HL-60 (cell line): ENCODE data around the gene CTU1.

Experiments used
- CTCF ChIP-seq: IDR thresholded peaks from one replicate; pipeline ENCODE4 v1.5.1; 2011; ENCODE audit warnings: low read length, control low read depth, inconsistent platforms; ENCODE audit not compliant: insufficient read depth
- GABPA ChIP-seq: IDR thresholded peaks from 2 replicates; pipeline ENCODE4 v1.6.1; 2012; ENCODE audit warnings: low read depth
- POLR2AphosphoS5 ChIP-seq: IDR thresholded peaks from 2 replicates; pipeline ENCODE4 v1.6.1; 2012; ENCODE audit warnings: low read depth
- REST ChIP-seq: IDR thresholded peaks from 2 replicates; pipeline ENCODE4 v1.6.1; 2012; ENCODE audit warnings: low read depth; ENCODE audit not compliant: insufficient replicate concordance
- SPI1 ChIP-seq: IDR thresholded peaks from 2 replicates; pipeline ENCODE4 v1.6.1; 2012; ENCODE audit warnings: low read depth, mild to moderate bottlenecking, borderline replicate concordance

DNA sequence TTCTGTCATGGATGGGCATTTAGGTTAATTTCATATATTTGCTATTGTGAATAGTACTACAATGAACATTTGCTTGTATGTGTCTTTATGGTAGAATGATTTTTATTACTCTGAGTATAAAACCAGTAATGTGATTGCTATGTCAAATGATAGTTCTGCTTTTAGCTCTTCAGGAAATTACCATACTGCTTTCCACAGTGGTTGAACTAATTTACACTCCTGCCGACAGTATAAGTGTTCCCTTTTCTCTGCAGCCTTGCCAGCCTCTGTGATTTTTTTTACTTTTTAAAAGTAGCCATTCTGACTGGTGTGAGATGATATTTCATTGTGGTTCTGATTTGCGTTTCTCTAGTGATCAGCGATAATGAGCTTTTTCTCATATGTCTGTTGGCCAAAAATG lies 40.4 kb upstream of the CTU1 start:
- TF ChIP-seq CTCF (no peak), GABPA (no peak), POLR2AphosphoS5 (no peak), REST (no peak), SPI1 (peak; percentile 23; the same call in 1 of the 2 replicates)
